Right atrium auricular region (tissue), 2 donors: Measurements from ENCODE around the gene RPGR. TPM values are rescaled to one million over a fixed set of nuclear protein-coding genes. Genes with fewer than 3 reads are reported as not detected.

Source experiments
- DNase-seq: peaks from one replicate; pipeline ENCODE4 v3.0.0-alpha.2; 2019; ENCODE audit warnings: low spot score
- H3K27ac ChIP-seq, 2 donors: fragments of 200-600 bp; sonication (generic); 1 replicate in 1 of 2; 2 replicates in 1 of 2; pipeline ENCODE4 v1.5.1; 2016 to 2019
- H3K27me3 ChIP-seq, 2 donors: fragments of 200-600 bp; sonication (generic); one replicate each; pipeline versions ENCODE4 v1.5.1 to v1.6.0; 2017 to 2019
- H3K36me3 ChIP-seq: fragments of 200-600 bp; sonication (generic); one replicate; pipeline ENCODE4 v1.5.1; 2016
- H3K4me1 ChIP-seq, 2 donors: fragments of 200-600 bp; sonication (generic); one replicate each; pipeline versions ENCODE4 v1.5.1 to v1.6.0; 2017 to 2019
- H3K4me3 ChIP-seq, 2 donors: fragments of 200-600 bp; sonication (generic); 1 replicate in 1 of 2; 2 replicates in 1 of 2; pipeline ENCODE4 v1.5.1; 2017 to 2019; ENCODE audit warnings: mild to moderate bottlenecking in 1 of 2, moderate library complexity in 1 of 2
- H3K9me3 ChIP-seq, 2 donors: fragments of 200-600 bp; sonication (generic); one replicate each; pipeline ENCODE4 v1.5.1; 2019
- CTCF ChIP-seq, 2 donors: fragments of 200-600 bp; sonication (generic); IDR thresholded peaks; one replicate each; pipeline ENCODE4 v1.5.1; 2019; ENCODE audit warnings: antibody characterized with exemption in 2 of 2
- total RNA-seq, 2 donors: library from RNA; depleted of rRNA; stranded (reverse); fragments of >200 nt; gene quantifications; one replicate each; pipeline ENCODE4 v1.1.0, GENCODE V29; 2016

The RPGR gene
- total RNA-seq, 2 donors from 2014 or later, result 4.6 to 11.0 TPM

- H3K27ac ChIP-seq, result no peak within 1 kb of the TSS
- H3K27me3 ChIP-seq, result no peaks in the 10 kb centered on the region
- H3K4me1 ChIP-seq, result no peaks in the 10 kb centered on the region
- DNase-seq, result no peak
- no peaks in the 10 kb centered on the region for H3K9me3 ChIP-seq
- no peaks in the 10 kb centered on the region for H3K36me3 ChIP-seq
- no peak for TF ChIP-seq CTCF (IDR thresholded peaks at IDR 0.05)
- H3K4me3 ChIP-seq, result no peak within 1 kb of the TSS
Measured at GRCh38 chrX:38352362-38352761, 25.1 kb upstream of the RPGR start, which contains the start of gene OTC. Gene OTC, plus strand, starts transcription at chrX:38352604. Its CDS starts 93 bp downstream, at chrX:38352697.

GRCh38 chrX:38351346-38351745, 24.0 kb upstream of the RPGR start:
- TF ChIP-seq CTCF (IDR thresholded peaks at IDR 0.05), result no peak
- no peak for DNase-seq
- no peak overlapping the region for H3K27ac ChIP-seq
- H3K4me3 ChIP-seq, result no peak overlapping the region
- no peaks in the 10 kb centered on the region for H3K36me3 ChIP-seq
- no peaks in the 10 kb centered on the region for H3K27me3 ChIP-seq
- H3K4me1 ChIP-seq, result no peaks in the 10 kb centered on the region
- no peaks in the 10 kb centered on the region for H3K9me3 ChIP-seq

- TF ChIP-seq CTCF (IDR thresholded peaks at IDR 0.05), result no peak
- Histone ChIP-seq H3K27me3 (no peaks in the 10 kb centered on the region), H3K9me3 (no peaks in the 10 kb centered on the region), H3K36me3 (no peaks in the 10 kb centered on the region), H3K4me1 (no peaks in the 10 kb centered on the region), H3K4me3 (no peak overlapping the region), H3K27ac (no peak overlapping the region)
- DNase-seq, result no peak
Measured at GRCh38 chrX:38347136-38347535, 19.8 kb upstream of the RPGR start.

- no peaks in the 10 kb centered on the region for H3K9me3 ChIP-seq
- H3K4me3 ChIP-seq, result no peak overlapping the region
- H3K27ac ChIP-seq, result no peak overlapping the region
- H3K36me3 ChIP-seq, result no peaks in the 10 kb centered on the region
- H3K4me1 ChIP-seq, result no peaks in the 10 kb centered on the region
- DNase-seq, result no peak
- TF ChIP-seq CTCF (IDR thresholded peaks at IDR 0.05), result no peak
- no peaks in the 10 kb centered on the region for H3K27me3 ChIP-seq
Measured at GRCh38 chrX:38346150-38346549, 18.8 kb upstream of the RPGR start.

- Histone ChIP-seq H3K9me3 (no peaks in the 10 kb centered on the region), H3K4me1 (no peaks in the 10 kb centered on the region), H3K4me3 (no peak overlapping the region), H3K27me3 (no peaks in the 10 kb centered on the region), H3K36me3 (no peaks in the 10 kb centered on the region), H3K27ac (no peak overlapping the region)
- DNase-seq, result no peak
- TF ChIP-seq CTCF (IDR thresholded peaks at IDR 0.05), result no peak
Measured at GRCh38 chrX:38342853-38343778, 15.8 kb upstream of the RPGR start.
